H1 (cell line): ENCODE data around the gene DNAJC17. TPM values are rescaled to one million over a fixed set of nuclear protein-coding genes. Genes with fewer than 3 reads are reported as not detected.

ENCODE experiments used
- CTCF ChIA-PET: fragments of 300-600 bp; sonication (Branson Sonifier 250); formaldehyde crosslinking; loops from one replicate; lab custom pipeline; 2021; ENCODE audit not compliant: partially characterized antibody; lab: Charles Lee
- POLR2A ChIA-PET: fragments of 300-600 bp; sonication (Branson Sonifier 250); formaldehyde crosslinking; loops from one replicate; lab custom pipeline; 2021; ENCODE audit warnings: inconsistent platforms; ENCODE audit not compliant: partially characterized antibody; lab: Charles Lee
- DNase-seq, 2 experiments: peaks; one replicate each; pipeline versions ENCODE4 v3.0.0 to v3.0.0-alpha.2; 2010 to 2022; ENCODE audit warnings: low spot score in 2 of 2, low read depth in 1 of 2, mixed read lengths in 1 of 2
- FAIRE-seq: peaks from 2 replicates; lab custom pipeline; 2011; peaks lifted over from hg19 to GRCh38; lab: Jason Lieb, UNC
- H2AFZ ChIP-seq: 2 replicates; pipeline ENCODE4 v1.8.1; 2012; ENCODE audit warnings: low read length, inconsistent platforms
- H2AK5ac ChIP-seq: 2 replicates; pipeline ENCODE4 v1.6.1; 2013; ENCODE audit warnings: low read depth, low read length
- H2BK120ac ChIP-seq: replicated peaks from 2 replicates; pipeline ENCODE3; 2013; ENCODE audit warnings: low read depth, low read length, inconsistent platforms
- H2BK12ac ChIP-seq: 2 replicates; pipeline ENCODE4 v1.6.1; 2013; ENCODE audit warnings: low read depth, low read length
- H2BK15ac ChIP-seq: 2 replicates; pipeline ENCODE4 v1.6.1; 2013; ENCODE audit warnings: low read length
- H2BK20ac ChIP-seq: 2 replicates; pipeline ENCODE4 v1.6.1; 2013; ENCODE audit warnings: low read length
- H2BK5ac ChIP-seq: 2 replicates; pipeline ENCODE4 v1.6.1; 2013; ENCODE audit warnings: low read depth, low read length
- H3K14ac ChIP-seq: 2 replicates; pipeline ENCODE4 v1.6.1; 2013; ENCODE audit warnings: inconsistent platforms; ENCODE audit not compliant: insufficient read length
- H3K18ac ChIP-seq: 2 replicates; pipeline ENCODE4 v1.6.1; 2013; ENCODE audit warnings: low read length; ENCODE audit errors: extremely low read depth
- H3K23ac ChIP-seq: 2 replicates; pipeline ENCODE4 v1.6.1; 2013; ENCODE audit warnings: inconsistent platforms; ENCODE audit not compliant: insufficient read length
- H3K23me2 ChIP-seq: 2 replicates; pipeline ENCODE4 v1.6.1; 2013; ENCODE audit warnings: low read depth, low read length
- H3K27ac ChIP-seq: 2 replicates; pipeline ENCODE4 v1.6.1; 2011; ENCODE audit warnings: low read depth, low read length, inconsistent platforms
- H3K27me3 ChIP-seq, 4 experiments: replicated peaks in 1 of 4; 1 replicate in 1 of 4; 2 replicates in 3 of 4; pipeline versions ENCODE4 v1.6.1 to v1.8.1; 2011 to 2013; ENCODE audit warnings: low read length in 3 of 4, mild to moderate bottlenecking in 3 of 4, inconsistent platforms in 2 of 4, mixed read lengths in 2 of 4, moderate library complexity in 1 of 4; ENCODE audit not compliant: control insufficient read depth in 3 of 4, insufficient read depth in 3 of 4; ENCODE audit errors: extremely low read depth in 1 of 4
- H3K36me3 ChIP-seq, 4 experiments: 2 replicates each; pipeline versions ENCODE4 v1.6.1 to v1.8.1; 2011 to 2013; ENCODE audit warnings: mild to moderate bottlenecking in 4 of 4, low read length in 3 of 4, moderate library complexity in 2 of 4, control low read depth in 1 of 4, inconsistent platforms in 1 of 4; ENCODE audit not compliant: insufficient read depth in 4 of 4, control insufficient read depth in 2 of 4
- H3K4ac ChIP-seq: replicated peaks from 2 replicates; pipeline ENCODE3; 2013; ENCODE audit warnings: low read length, low read depth, mixed read lengths, inconsistent platforms; ENCODE audit not compliant: insufficient read length
- H3K4me1 ChIP-seq, 4 experiments: replicated peaks in 1 of 4; 1 replicate in 1 of 4; 2 replicates in 3 of 4; pipeline versions ENCODE4 v1.6.1 to v1.8.1; 2011 to 2013; ENCODE audit warnings: low read length in 3 of 4, inconsistent platforms in 2 of 4, mixed read lengths in 1 of 4; ENCODE audit not compliant: insufficient read depth in 4 of 4, control insufficient read depth in 3 of 4
- H3K4me2 ChIP-seq, 2 experiments: 2 replicates each; pipeline versions ENCODE4 v1.6.1 to v1.8.1; 2011 to 2013; ENCODE audit warnings: low read depth in 2 of 2, low read length in 2 of 2, control low read depth in 1 of 2, inconsistent platforms in 1 of 2, mild to moderate bottlenecking in 1 of 2; ENCODE audit not compliant: insufficient read depth in 1 of 2
- H3K4me3 ChIP-seq, 4 experiments: fragments of 200-600, 300-600 bp in 1 of 4; sonication (generic), shearing (Covaris generic), sonication (Bioruptor Twin) in 1 of 4; 2 replicates each; pipeline versions ENCODE4 v1.5.1 to v1.8.1; 2011 to 2016; ENCODE audit warnings: low read length in 4 of 4, low read depth in 3 of 4, control low read depth in 2 of 4, inconsistent platforms in 2 of 4, mild to moderate bottlenecking in 2 of 4, mixed read lengths in 1 of 4, moderate library complexity in 1 of 4; ENCODE audit not compliant: insufficient read depth in 2 of 4; ENCODE audit errors: extremely low read depth in 1 of 4
- H3K56ac ChIP-seq: replicated peaks from 2 replicates; pipeline ENCODE3; 2013; ENCODE audit warnings: low read depth, mild to moderate bottlenecking, mixed read lengths, low read length, inconsistent platforms; ENCODE audit not compliant: insufficient read length
- H3K79me1 ChIP-seq: 2 replicates; pipeline ENCODE4 v1.6.1; 2013; ENCODE audit warnings: low read depth, low read length, control low read depth
- H3K79me2 ChIP-seq, 2 experiments: 2 replicates each; pipeline versions ENCODE4 v1.6.1 to v1.8.1; 2012 to 2013; ENCODE audit warnings: low read length in 2 of 2, mild to moderate bottlenecking in 2 of 2, inconsistent platforms in 1 of 2; ENCODE audit not compliant: insufficient read depth in 2 of 2, control insufficient read depth in 1 of 2
- H3K9ac ChIP-seq, 4 experiments: replicated peaks in 1 of 4; 1 replicate in 1 of 4; 2 replicates in 3 of 4; pipeline versions ENCODE4 v1.6.1 to v1.8.1; 2011 to 2013; ENCODE audit warnings: low read depth in 3 of 4, low read length in 3 of 4, control low read depth in 2 of 4, mild to moderate bottlenecking in 2 of 4, moderate library complexity in 2 of 4, inconsistent platforms in 1 of 4; ENCODE audit errors: extremely low read depth in 1 of 4
- H3K9me3 ChIP-seq, 2 experiments: 2 replicates each; pipeline versions ENCODE4 v1.6.1 to v1.8.1; 2012 to 2013; ENCODE audit warnings: mild to moderate bottlenecking in 2 of 2, moderate library complexity in 2 of 2, control low read depth in 1 of 2, inconsistent platforms in 1 of 2, low read depth in 1 of 2, low read length in 1 of 2, mixed read lengths in 1 of 2; ENCODE audit not compliant: insufficient read depth in 2 of 2
- H4K20me1 ChIP-seq, 2 experiments: replicated peaks in 1 of 2; 2 replicates each; pipeline versions ENCODE3 to v1.8.1; 2011 to 2013; ENCODE audit warnings: inconsistent platforms in 2 of 2, low read length in 2 of 2, mild to moderate bottlenecking in 1 of 2; ENCODE audit not compliant: insufficient read depth in 2 of 2, control insufficient read depth in 1 of 2
- H4K5ac ChIP-seq: 2 replicates; pipeline ENCODE4 v1.6.1; 2013; ENCODE audit warnings: low read length, low read depth, mixed read lengths, inconsistent platforms; ENCODE audit not compliant: insufficient read length
- H4K8ac ChIP-seq: 2 replicates; pipeline ENCODE4 v1.8.0; 2013; ENCODE audit warnings: mild to moderate bottlenecking, moderate library complexity, low read length, inconsistent platforms; ENCODE audit not compliant: insufficient read depth; ENCODE audit errors: extremely low read depth
- H4K91ac ChIP-seq: replicated peaks from 2 replicates; pipeline ENCODE3; 2013; ENCODE audit warnings: low read length, mixed read lengths, inconsistent platforms; ENCODE audit not compliant: insufficient read length
- CTBP2 ChIP-seq: IDR thresholded peaks from 2 replicates; pipeline ENCODE4 v1.7.0; 2011; ENCODE audit warnings: borderline replicate concordance, mild to moderate bottlenecking, moderate library complexity, mixed read lengths, low read length; ENCODE audit not compliant: insufficient read depth, insufficient read length
- GABPA ChIP-seq: IDR thresholded peaks from 2 replicates; pipeline ENCODE4 v1.6.1; 2011; ENCODE audit warnings: mild to moderate bottlenecking, low read length, moderate library complexity, borderline replicate concordance; ENCODE audit not compliant: insufficient read depth
- GTF2F1 ChIP-seq: IDR thresholded peaks from 2 replicates; pipeline ENCODE4 v1.6.1; 2012; ENCODE audit warnings: low read depth, low read length, improper control_type of control experiment, borderline replicate concordance
- HDAC6 ChIP-seq: IDR thresholded peaks from one replicate; pipeline ENCODE4 v1.7.1; 2012; ENCODE audit warnings: low read depth, mild to moderate bottlenecking, inconsistent platforms, low read length, moderate library complexity
- KDM1A ChIP-seq: fragments of 200-600, 300-600 bp; sonication (generic); IDR thresholded peaks from 2 replicates; pipeline ENCODE4 v1.7.1; 2016; ENCODE audit warnings: mild to moderate bottlenecking, low read length, borderline replicate concordance
- RNF2 ChIP-seq: fragments of 200-900, 300-1000 bp; sonication (generic); IDR thresholded peaks from 2 replicates; pipeline ENCODE4 v1.7.1; 2016; ENCODE audit warnings: borderline replicate concordance, low read depth, mild to moderate bottlenecking, antibody characterized with exemption, low read length; ENCODE audit not compliant: poor library complexity, severe bottlenecking; ENCODE audit errors: missing control alignments
- SAP30 ChIP-seq: fragments of 300-600 bp; sonication (generic); IDR thresholded peaks from 2 replicates; pipeline ENCODE4 v1.7.1; 2012; ENCODE audit warnings: low read length, moderate library complexity, mild to moderate bottlenecking, inconsistent platforms; ENCODE audit not compliant: insufficient read depth, insufficient replicate concordance
- SIRT6 ChIP-seq: IDR thresholded peaks from one replicate; pipeline ENCODE4 v1.7.1; 2012; ENCODE audit warnings: low read length, inconsistent platforms
- SP4 ChIP-seq: IDR thresholded peaks from 2 replicates; pipeline ENCODE4 v1.6.1; 2012; ENCODE audit warnings: low read length, inconsistent platforms
- WGBS, 2 experiments: shearing (Covaris generic) in 1 of 2; methylation state at CpG; one replicate each; pipeline versions ENCODE4 v1.1.6 to v1.1.7; 2013 to 2015; ENCODE audit warnings: low lambda C conversion rate in 2 of 2, mixed read lengths in 2 of 2, inconsistent platforms in 1 of 2, low coverage in 1 of 2, missing lambda C conversion rate in 1 of 2; ENCODE audit not compliant: insufficient replicate concordance in 2 of 2, insufficient coverage in 1 of 2, insufficient read length in 1 of 2; ENCODE audit errors: extremely low coverage in 1 of 2, missing lambda C conversion rate in 1 of 2; 5-methylcytosine and 5-hydroxymethylcytosine counted together
- polyA plus RNA-seq, 7 experiments: library from polyadenylated mRNA; depleted of rRNA in 3 of 7; stranded (reverse) in 5 of 7; unstranded in 2 of 7; fragments of >200 nt in 5 of 7; fragments of 200-250 nt in 2 of 7; gene quantifications; 1 replicate in 5 of 7; 2 replicates in 1 of 7; 4 replicates in 1 of 7; pipeline versions ENCODE4 v1.2.1 to v1.2.3, GENCODE V29; 2011 to 2013; ENCODE audit warnings: missing spikeins in 2 of 7, mixed read lengths in 2 of 7
- total RNA-seq: library from RNA; stranded (reverse); fragmentation: NEBNext Ultra II Directional; extraction: Animal tissue kit (Norgen Biotek cat#: 25700); gene quantifications from 2 replicates; pipeline ENCODE4 v1.2.1, GENCODE V29; 2021

Gene DNAJC17
- total and polyA plus RNA-seq, 2 of the 8 experiments (the other 6 are each of a cell fraction or from before 2014, with no cell fraction given), result 39.5 to 45.4 TPM

DNA sequence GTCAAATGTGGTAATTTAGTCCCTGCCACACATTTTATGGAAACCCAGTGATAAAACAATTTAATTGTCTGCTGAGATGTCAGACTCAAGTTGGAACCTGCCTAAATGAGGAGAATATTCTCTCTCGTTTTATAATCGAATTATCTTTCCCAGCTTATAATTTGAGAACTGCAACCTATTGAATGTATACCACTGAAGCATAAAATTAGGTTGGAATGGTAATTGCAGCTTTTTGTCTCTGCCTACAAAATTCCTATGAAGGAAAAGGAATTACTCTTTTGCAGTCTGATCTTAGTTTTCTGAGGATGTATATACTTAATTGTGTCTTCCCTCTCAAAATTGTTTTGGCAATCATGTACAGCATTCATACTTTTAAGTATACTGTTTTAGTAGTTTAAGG lies 83.4 kb downstream of the DNAJC17 start:
- H3K4me1 ChIP-seq, result no peaks in the 10 kb centered on the region
- no peak overlapping the region for H2BK5ac ChIP-seq
- no peak overlapping the region for H2BK20ac ChIP-seq
- H2BK12ac ChIP-seq, result no peak overlapping the region
- H2AFZ ChIP-seq, result no peak overlapping the region
- no peaks in the 10 kb centered on the region for H3K27me3 ChIP-seq
- no peak overlapping the region for H4K91ac ChIP-seq
- no peak overlapping the region for H3K4me2 ChIP-seq
- peaks cover 3 to 36% (median 11%) of the 10 kb centered on the region in 4 experiments; a peak in 6 of 8 replicates for H3K36me3 ChIP-seq
- no peaks in the 10 kb centered on the region for H3K23me2 ChIP-seq
- H3K18ac ChIP-seq, result no peak overlapping the region
- H3K23ac ChIP-seq, result no peak overlapping the region
- no peak overlapping the region for H2BK120ac ChIP-seq
- POLR2A ChIA-PET, result interaction anchor here (0.6 to 1.7 kb wide), 2 partner anchors 18 to 51 kb away, joined by 3 read pairs; no protein-coding TSS in a partner anchor
- H2BK15ac ChIP-seq, result no peak overlapping the region
- no peak overlapping the region for H3K4me3 ChIP-seq
- H3K79me1 ChIP-seq, result no peaks in the 10 kb centered on the region
- CTCF ChIA-PET, result interaction anchor here (0.9 to 1.8 kb wide), 7 partner anchors 11 to 62 kb away, joined by 3 to 7 read pairs (median 5); no protein-coding TSS in a partner anchor
- no peaks in the 10 kb centered on the region for H3K79me2 ChIP-seq
- H3K4ac ChIP-seq, result no peak overlapping the region
- H4K20me1 ChIP-seq, result no peaks in the 10 kb centered on the region
- DNase-seq (no peak), FAIRE-seq (no peak)
- H3K9ac ChIP-seq, result no peak overlapping the region
- H3K27ac ChIP-seq, result no peak overlapping the region
- 85% methylated on average over 2 of the region's 2 CpGs; no CpG with 5 or more reads in 1 of the 2 experiments for WGBS, 2 experiments
- no peak overlapping the region for H4K8ac ChIP-seq
- no peak overlapping the region for H4K5ac ChIP-seq
- no peak overlapping the region for H2AK5ac ChIP-seq
- H3K56ac ChIP-seq, result no peak overlapping the region
- H3K9me3 ChIP-seq, result no peaks in the 10 kb centered on the region
- no peak overlapping the region for H3K14ac ChIP-seq
- no peak for TF ChIP-seq SIRT6
- no peak for TF ChIP-seq SP4
- TF ChIP-seq GABPA, result no peak
- no peak for TF ChIP-seq KDM1A
- no peak for TF ChIP-seq CTBP2
- TF ChIP-seq GTF2F1, result no peak
- TF ChIP-seq SAP30, result no peak
- TF ChIP-seq HDAC6, result no peak
- no peak for TF ChIP-seq RNF2
- TF ChIP-seq, all 59 proteins: peak for 0
